GM12872 (cell line): ENCODE results near the gene ST7L.

Experiments used
- TF ChIP-seq, protein P1 (sequence below): IDR thresholded peaks from 3 replicates; pipeline ENCODE4 v1.5.1; 2011; ENCODE audit warnings: low read depth, mild to moderate bottlenecking, low read length, moderate library complexity; ENCODE audit not compliant: insufficient read depth

The ST7L gene

GRCh38 chr1:112637254-112638109, 18.5 kb upstream of the ST7L start:
- TF ChIP-seq, protein P1, sequence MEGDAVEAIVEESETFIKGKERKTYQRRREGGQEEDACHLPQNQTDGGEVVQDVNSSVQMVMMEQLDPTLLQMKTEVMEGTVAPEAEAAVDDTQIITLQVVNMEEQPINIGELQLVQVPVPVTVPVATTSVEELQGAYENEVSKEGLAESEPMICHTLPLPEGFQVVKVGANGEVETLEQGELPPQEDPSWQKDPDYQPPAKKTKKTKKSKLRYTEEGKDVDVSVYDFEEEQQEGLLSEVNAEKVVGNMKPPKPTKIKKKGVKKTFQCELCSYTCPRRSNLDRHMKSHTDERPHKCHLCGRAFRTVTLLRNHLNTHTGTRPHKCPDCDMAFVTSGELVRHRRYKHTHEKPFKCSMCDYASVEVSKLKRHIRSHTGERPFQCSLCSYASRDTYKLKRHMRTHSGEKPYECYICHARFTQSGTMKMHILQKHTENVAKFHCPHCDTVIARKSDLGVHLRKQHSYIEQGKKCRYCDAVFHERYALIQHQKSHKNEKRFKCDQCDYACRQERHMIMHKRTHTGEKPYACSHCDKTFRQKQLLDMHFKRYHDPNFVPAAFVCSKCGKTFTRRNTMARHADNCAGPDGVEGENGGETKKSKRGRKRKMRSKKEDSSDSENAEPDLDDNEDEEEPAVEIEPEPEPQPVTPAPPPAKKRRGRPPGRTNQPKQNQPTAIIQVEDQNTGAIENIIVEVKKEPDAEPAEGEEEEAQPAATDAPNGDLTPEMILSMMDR, result no peak

DNA sequence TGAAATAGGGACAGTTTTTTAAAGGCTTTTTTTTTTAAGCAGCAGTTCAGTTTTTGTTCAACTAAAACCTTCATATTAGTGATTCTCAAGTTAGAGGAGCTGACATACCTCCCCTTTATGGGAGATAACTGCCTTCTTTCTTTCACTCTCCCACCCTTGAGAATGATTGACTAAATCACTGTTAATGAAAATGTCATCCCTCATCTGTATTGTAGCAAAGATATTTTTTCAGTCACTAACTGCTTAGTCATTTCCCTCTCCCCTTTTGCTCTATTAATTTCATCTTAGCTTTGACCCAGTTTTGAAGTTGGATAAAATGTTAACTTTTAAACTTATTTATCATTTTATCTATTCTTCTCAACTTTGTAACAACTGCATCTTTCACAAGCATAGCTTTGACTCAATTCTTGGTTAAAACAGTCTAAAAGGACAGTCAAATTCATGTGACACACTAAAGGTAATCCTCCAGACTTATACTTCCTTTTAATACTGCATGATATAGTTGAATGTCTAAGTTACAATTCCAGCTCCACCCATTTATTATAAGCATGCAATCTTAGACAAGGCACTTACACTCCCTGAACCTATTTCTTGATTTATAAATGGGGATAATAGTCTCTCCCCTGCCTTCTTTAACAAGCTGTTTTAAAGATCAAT, 17.8 kb upstream of the ST7L start:
- TF ChIP-seq, protein P1, result no peak

- TF ChIP-seq, protein P1, result no peak
Measured at GRCh38 chr1:112636056-112636455, 17.1 kb upstream of the ST7L start.

- TF ChIP-seq, protein P1, result no peak
Measured at GRCh38 chr1:112634367-112634766, 15.4 kb upstream of the ST7L start.

GRCh38 chr1:112633628-112634027, 14.7 kb upstream of the ST7L start:
- TF ChIP-seq, protein P1, result no peak

- TF ChIP-seq, protein P1, result no peak
Measured at GRCh38 chr1:112629256-112629655, 10.3 kb upstream of the ST7L start.

- TF ChIP-seq, protein P1, result no peak
Measured at GRCh38 chr1:112628516-112628915, 9.6 kb upstream of the ST7L start.
